Activated CD4-positive, alpha-beta T cell treated with anti-CD3 and anti-CD28 coated beads, Interleukin-2, amount 50 U/mL, for 4 hours (primary cell): ENCODE measurements around the gene ZNF641.
"Not testable (repeated sequence)": the region's sequence is repeated elsewhere in the genome, so short reads cannot be mapped to it uniquely, and the experiment has no call there.

ENCODE experiments used
- DNase-seq, 2 experiments: peaks; one replicate each; pipeline ENCODE4 v3.0.0-alpha.2; 2020

ZNF641 gene

GRCh38 chr12:48333680-48334079 is 17.0 kb downstream of the ZNF641 start:
- not testable (repeated sequence) for DNase-seq

- no peak for DNase-seq
Observed at GRCh38 chr12:48331399-48331798, 19.3 kb downstream of the ZNF641 start.

- no peak for DNase-seq
Observed at GRCh38 chr12:48329199-48329939, 21.4 kb downstream of the ZNF641 start.

- DNase-seq: no peak
Observed at GRCh38 chr12:48316491-48316890, 34.2 kb downstream of the ZNF641 start.

GRCh38 chr12:48311313-48311712 is 39.4 kb downstream of the ZNF641 start:
- no peak for DNase-seq

- no peak for DNase-seq
Observed at GRCh38 chr12:48307269-48307668, 43.5 kb downstream of the ZNF641 start.

- no peak for DNase-seq
Observed at GRCh38 chr12:48305190-48305589, 45.5 kb downstream of the ZNF641 start.

GRCh38 chr12:48302161-48302911 is 48.4 kb downstream of the ZNF641 start:
- no peak for DNase-seq

GRCh38 chr12:48300774-48301173 is 49.9 kb downstream of the ZNF641 start:
- no peak for DNase-seq

GRCh38 chr12:48296586-48297282 is 54.0 kb downstream of the ZNF641 start:
- peak; percentile 29 to 44 for DNase-seq

- no peak for DNase-seq
Observed at GRCh38 chr12:48292040-48292439, 58.7 kb downstream of the ZNF641 start.

GRCh38 chr12:48291511-48291910 is 59.2 kb downstream of the ZNF641 start:
- no peak for DNase-seq

- DNase-seq: no peak
Observed at GRCh38 chr12:48288387-48289268, 62.1 kb downstream of the ZNF641 start.
